PFSK-1 (cell line): ENCODE measurements around the gene SLC66A3.

Source experiments
- FOXP2 ChIP-seq: optimal IDR thresholded peaks from 2 replicates; pipeline ENCODE3; 2011; ENCODE audit warnings: borderline replicate concordance, control low read depth, inconsistent platforms; ENCODE audit not compliant: insufficient read depth; ENCODE audit errors: extremely low read length, extremely low read depth
- POLR2AphosphoS5 ChIP-seq: IDR thresholded peaks from 2 replicates; pipeline ENCODE4 v1.6.1; 2012; ENCODE audit warnings: low read depth, mild to moderate bottlenecking, control low read depth, low read length, moderate library complexity
- REST ChIP-seq, 2 experiments: IDR thresholded peaks; 2 replicates each; pipeline versions ENCODE4 v1.6.1 to v1.8.0; 2011 to 2012; ENCODE audit warnings: low read depth in 2 of 2, low read length in 2 of 2, control low read depth in 1 of 2, inconsistent platforms in 1 of 2, mild to moderate bottlenecking in 1 of 2, moderate library complexity in 1 of 2; ENCODE audit not compliant: insufficient read depth in 1 of 2
- SIN3A ChIP-seq: IDR thresholded peaks from 2 replicates; pipeline ENCODE4 v1.6.1; 2012; ENCODE audit warnings: mild to moderate bottlenecking, low read length, moderate library complexity, borderline replicate concordance; ENCODE audit not compliant: insufficient read depth
- TAF1 ChIP-seq: IDR thresholded peaks from 2 replicates; pipeline ENCODE4 v1.6.1; 2012; ENCODE audit warnings: low read length, control low read depth, borderline replicate concordance; ENCODE audit not compliant: insufficient read depth

The SLC66A3 gene

GRCh38 chr2:11127761-11128160 is 27.5 kb upstream of the SLC66A3 start:
- TF ChIP-seq POLR2AphosphoS5 (no peak), FOXP2 (no peak), TAF1 (no peak), REST (IDR thresholded peaks at IDR 0.05; ENCODE audit: insufficient read depth in 1 of 2, low read depth in 2 of 2, low read length in 2 of 2) (no peak)

GRCh38 chr2:11128243-11128951 is 26.9 kb upstream of the SLC66A3 start:
- no peak for TF ChIP-seq TAF1
- no peak for TF ChIP-seq SIN3A
- TF ChIP-seq REST (IDR thresholded peaks at IDR 0.05; ENCODE audit: insufficient read depth in 1 of 2, low read depth in 2 of 2, low read length in 2 of 2): peak in 1 of 2 experiments; percentile 53; a peak in 1 of 4 replicates
- TF ChIP-seq FOXP2: no peak
- no peak for TF ChIP-seq POLR2AphosphoS5

- TF ChIP-seq SIN3A: no peak
- TF ChIP-seq FOXP2: no peak
- TF ChIP-seq POLR2AphosphoS5: no peak
- no peak for TF ChIP-seq TAF1
- no peak for TF ChIP-seq REST (IDR thresholded peaks at IDR 0.05; ENCODE audit: insufficient read depth in 1 of 2, low read depth in 2 of 2, low read length in 2 of 2)
Measured at GRCh38 chr2:11129598-11130449, 25.4 kb upstream of the SLC66A3 start.

GRCh38 chr2:11131166-11131920 is 23.9 kb upstream of the SLC66A3 start:
- TF ChIP-seq REST (IDR thresholded peaks at IDR 0.05; ENCODE audit: insufficient read depth in 1 of 2, low read depth in 2 of 2, low read length in 2 of 2): no peak
